Measurements from ENCODE around the gene TTLL9. TPM values are rescaled to one million over a fixed set of nuclear protein-coding genes. Genes with fewer than 3 reads are reported as not detected.

TTLL9 gene
- total and polyA plus RNA-seq, 4 donors = 0.19 to 0.81 (median 0.61) TPM; not detected in 1

- H3K27ac ChIP-seq (ENCODE audit: low read depth in 1 of 2, low read length in 2 of 2) = no peak overlapping the region
- DNase-seq (no peak), ATAC-seq (ENCODE audit: low FRiP score) (no peak)
- H3K27me3 ChIP-seq (ENCODE audit: control insufficient read depth in 1 of 2, insufficient read depth in 2 of 2, low read length in 1 of 2) = no peaks in the 10 kb centered on the region
- H3K36me3 ChIP-seq (ENCODE audit: control insufficient read depth in 1 of 2, insufficient read depth in 2 of 2, low read length in 1 of 2) = no peaks in the 10 kb centered on the region
- 41 to 45% methylated on average over 5 of the region's 5 CpGs for WGBS, 2 donors
- intact Hi-C loops (cut with DNase I) = loop anchor here in 1 of 2 donors (5.0 kb wide), 1 partner anchor 70 kb away; the partner anchor contains the start of gene PDRG1
- no peaks in the 10 kb centered on the region for H3K4me1 ChIP-seq (ENCODE audit: control insufficient read depth in 1 of 2, insufficient read depth in 2 of 2, low read length in 2 of 2)
- H3K4me3 ChIP-seq (ENCODE audit: low read length in 2 of 2) = no peak overlapping the region
- no peaks in the 10 kb centered on the region for H3K9me3 ChIP-seq (ENCODE audit: control insufficient read depth, low read length)
These were observed 11.5 kb downstream of the TTLL9 start for GRCh38 chr20:31881945-31882344.

- no peak for ATAC-seq (ENCODE audit: low FRiP score)
- intact Hi-C loops (cut with DNase I) = loop anchor here in 1 of 2 donors (5.0 kb wide), 1 partner anchor 68 kb away; the partner anchor contains the start of gene PDRG1
- no peak overlapping the region for H3K4me3 ChIP-seq (ENCODE audit: low read length in 2 of 2)
- H3K27ac ChIP-seq (ENCODE audit: low read depth in 1 of 2, low read length in 2 of 2) = no peak overlapping the region
- no peaks in the 10 kb centered on the region for H3K4me1 ChIP-seq (ENCODE audit: control insufficient read depth in 1 of 2, insufficient read depth in 2 of 2, low read length in 2 of 2)
- no peak for DNase-seq
- no peaks in the 10 kb centered on the region for H3K36me3 ChIP-seq (ENCODE audit: control insufficient read depth in 1 of 2, insufficient read depth in 2 of 2, low read length in 1 of 2)
- H3K9me3 ChIP-seq (ENCODE audit: control insufficient read depth, low read length) = no peaks in the 10 kb centered on the region
- no peaks in the 10 kb centered on the region for H3K27me3 ChIP-seq (ENCODE audit: control insufficient read depth in 1 of 2, insufficient read depth in 2 of 2, low read length in 1 of 2)
These were observed 13.4 kb downstream of the TTLL9 start for GRCh38 chr20:31883829-31884228.

- no peaks in the 10 kb centered on the region for H3K4me1 ChIP-seq (ENCODE audit: control insufficient read depth in 1 of 2, insufficient read depth in 2 of 2, low read length in 2 of 2)
- intact Hi-C loops (cut with DNase I) = no loop called here
- ATAC-seq (ENCODE audit: low FRiP score) = no peak
- H3K36me3 ChIP-seq (ENCODE audit: control insufficient read depth in 1 of 2, insufficient read depth in 2 of 2, low read length in 1 of 2) = no peaks in the 10 kb centered on the region
- no peaks in the 10 kb centered on the region for H3K27me3 ChIP-seq (ENCODE audit: control insufficient read depth in 1 of 2, insufficient read depth in 2 of 2, low read length in 1 of 2)
- no peak overlapping the region for H3K27ac ChIP-seq (ENCODE audit: low read depth in 1 of 2, low read length in 2 of 2)
- 60 to 62% methylated on average over 8 of the region's 8 CpGs for WGBS, 2 donors
- H3K4me3 ChIP-seq (ENCODE audit: low read length in 2 of 2) = no peak overlapping the region
- DNase-seq = no peak
- H3K9me3 ChIP-seq (ENCODE audit: control insufficient read depth, low read length) = no peaks in the 10 kb centered on the region
These were observed 20.2 kb downstream of the TTLL9 start for GRCh38 chr20:31890646-31891045.

- Histone ChIP-seq H3K4me1 (ENCODE audit: control insufficient read depth in 1 of 2, insufficient read depth in 2 of 2, low read length in 2 of 2) (no peaks in the 10 kb centered on the region), H3K27me3 (ENCODE audit: control insufficient read depth in 1 of 2, insufficient read depth in 2 of 2, low read length in 1 of 2) (no peaks in the 10 kb centered on the region), H3K4me3 (ENCODE audit: low read length in 2 of 2) (no peak overlapping the region), H3K27ac (ENCODE audit: low read depth in 1 of 2, low read length in 2 of 2) (no peak overlapping the region), H3K9me3 (ENCODE audit: control insufficient read depth, low read length) (no peaks in the 10 kb centered on the region), H3K36me3 (ENCODE audit: control insufficient read depth in 1 of 2, insufficient read depth in 2 of 2, low read length in 1 of 2) (no peaks in the 10 kb centered on the region)
- intact Hi-C loops (cut with DNase I) = no loop called here
- DNase-seq (peak in 1 of 2 donors; percentile 82), ATAC-seq (ENCODE audit: low FRiP score) (peak; percentile 93)
- 34 to 37% methylated on average over 8 of the region's 8 CpGs for WGBS, 2 donors
These were observed 24.7 kb downstream of the TTLL9 start for GRCh38 chr20:31894980-31895675.

DNA sequence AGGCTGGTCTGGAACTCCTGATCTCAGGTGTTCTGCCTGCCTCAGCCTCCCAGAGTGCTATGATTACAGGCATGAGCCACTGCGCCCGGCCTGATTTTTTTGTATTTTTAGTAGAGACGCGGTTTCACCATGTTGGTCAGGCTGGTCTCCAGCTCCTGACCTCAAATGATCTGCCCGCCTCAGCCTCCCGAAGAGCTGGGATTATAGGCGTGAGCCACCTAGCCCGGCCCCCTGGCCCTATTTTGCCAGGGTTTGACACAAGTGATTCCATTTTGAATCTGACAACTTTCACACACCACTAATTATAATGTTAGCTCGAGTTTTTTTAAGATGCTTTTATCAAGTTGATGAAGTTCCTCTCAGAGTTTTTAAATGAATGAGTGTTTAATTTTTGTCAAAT is 25.6 kb downstream of the TTLL9 start:
- no peak overlapping the region for H3K27ac ChIP-seq (ENCODE audit: low read depth in 1 of 2, low read length in 2 of 2)
- no peak for ATAC-seq (ENCODE audit: low FRiP score)
- intact Hi-C loops (cut with DNase I) = no loop called here
- H3K27me3 ChIP-seq (ENCODE audit: control insufficient read depth in 1 of 2, insufficient read depth in 2 of 2, low read length in 1 of 2) = no peaks in the 10 kb centered on the region
- H3K4me3 ChIP-seq (ENCODE audit: low read length in 2 of 2) = no peak overlapping the region
- no peaks in the 10 kb centered on the region for H3K36me3 ChIP-seq (ENCODE audit: control insufficient read depth in 1 of 2, insufficient read depth in 2 of 2, low read length in 1 of 2)
- no peak for DNase-seq
- H3K9me3 ChIP-seq (ENCODE audit: control insufficient read depth, low read length) = no peaks in the 10 kb centered on the region
- WGBS, 2 donors = 91 to 95% methylated on average over 9 of the region's 9 CpGs
- H3K4me1 ChIP-seq (ENCODE audit: control insufficient read depth in 1 of 2, insufficient read depth in 2 of 2, low read length in 2 of 2) = no peaks in the 10 kb centered on the region

DNA sequence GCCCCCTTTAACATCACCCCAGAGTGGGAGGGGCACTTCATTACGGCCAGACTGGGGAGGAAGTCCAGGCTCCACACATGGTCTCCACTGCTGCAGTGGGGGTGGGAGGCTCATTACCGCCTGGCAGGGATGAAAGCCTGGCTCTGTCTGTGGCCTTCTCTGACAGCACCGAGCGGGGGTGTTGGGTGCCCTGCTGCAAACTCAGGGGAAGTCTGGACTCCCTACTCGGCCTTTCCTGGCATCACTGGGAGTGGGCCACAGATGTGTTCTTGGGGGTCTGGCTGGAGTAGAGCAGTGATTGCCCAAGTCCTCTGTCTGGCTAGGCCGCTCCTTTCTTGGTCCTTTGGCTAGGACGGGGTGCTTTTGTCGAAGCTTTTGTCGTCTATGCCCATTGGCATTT is 27.1 kb downstream of the TTLL9 start:
- H3K27ac ChIP-seq (ENCODE audit: low read depth in 1 of 2, low read length in 2 of 2) = no peak overlapping the region
- DNase-seq = no peak
- H3K4me1 ChIP-seq (ENCODE audit: control insufficient read depth in 1 of 2, insufficient read depth in 2 of 2, low read length in 2 of 2) = no peaks in the 10 kb centered on the region
- ATAC-seq (ENCODE audit: low FRiP score) = no peak
- intact Hi-C loops (cut with DNase I) = no loop called here
- no peak overlapping the region for H3K4me3 ChIP-seq (ENCODE audit: low read length in 2 of 2)
- WGBS, 2 donors = 80 to 82% methylated on average over 9 of the region's 9 CpGs
- H3K9me3 ChIP-seq (ENCODE audit: control insufficient read depth, low read length) = no peaks in the 10 kb centered on the region
- no peaks in the 10 kb centered on the region for H3K36me3 ChIP-seq (ENCODE audit: control insufficient read depth in 1 of 2, insufficient read depth in 2 of 2, low read length in 1 of 2)
- H3K27me3 ChIP-seq (ENCODE audit: control insufficient read depth in 1 of 2, insufficient read depth in 2 of 2, low read length in 1 of 2) = no peaks in the 10 kb centered on the region

- H3K4me1 ChIP-seq (ENCODE audit: control insufficient read depth in 1 of 2, insufficient read depth in 2 of 2, low read length in 2 of 2) = no peaks in the 10 kb centered on the region
- ATAC-seq (ENCODE audit: low FRiP score) (no peak), DNase-seq (no peak)
- no peaks in the 10 kb centered on the region for H3K36me3 ChIP-seq (ENCODE audit: control insufficient read depth in 1 of 2, insufficient read depth in 2 of 2, low read length in 1 of 2)
- intact Hi-C loops (cut with DNase I) = no loop called here
- H3K27ac ChIP-seq (ENCODE audit: low read depth in 1 of 2, low read length in 2 of 2) = no peak overlapping the region
- no peak overlapping the region for H3K4me3 ChIP-seq (ENCODE audit: low read length in 2 of 2)
- no peaks in the 10 kb centered on the region for H3K27me3 ChIP-seq (ENCODE audit: control insufficient read depth in 1 of 2, insufficient read depth in 2 of 2, low read length in 1 of 2)
- 88 to 89% methylated on average over 6 of the region's 6 CpGs for WGBS, 2 donors
- no peaks in the 10 kb centered on the region for H3K9me3 ChIP-seq (ENCODE audit: control insufficient read depth, low read length)
These were observed 31.2 kb downstream of the TTLL9 start for GRCh38 chr20:31901615-31902014.

DNA sequence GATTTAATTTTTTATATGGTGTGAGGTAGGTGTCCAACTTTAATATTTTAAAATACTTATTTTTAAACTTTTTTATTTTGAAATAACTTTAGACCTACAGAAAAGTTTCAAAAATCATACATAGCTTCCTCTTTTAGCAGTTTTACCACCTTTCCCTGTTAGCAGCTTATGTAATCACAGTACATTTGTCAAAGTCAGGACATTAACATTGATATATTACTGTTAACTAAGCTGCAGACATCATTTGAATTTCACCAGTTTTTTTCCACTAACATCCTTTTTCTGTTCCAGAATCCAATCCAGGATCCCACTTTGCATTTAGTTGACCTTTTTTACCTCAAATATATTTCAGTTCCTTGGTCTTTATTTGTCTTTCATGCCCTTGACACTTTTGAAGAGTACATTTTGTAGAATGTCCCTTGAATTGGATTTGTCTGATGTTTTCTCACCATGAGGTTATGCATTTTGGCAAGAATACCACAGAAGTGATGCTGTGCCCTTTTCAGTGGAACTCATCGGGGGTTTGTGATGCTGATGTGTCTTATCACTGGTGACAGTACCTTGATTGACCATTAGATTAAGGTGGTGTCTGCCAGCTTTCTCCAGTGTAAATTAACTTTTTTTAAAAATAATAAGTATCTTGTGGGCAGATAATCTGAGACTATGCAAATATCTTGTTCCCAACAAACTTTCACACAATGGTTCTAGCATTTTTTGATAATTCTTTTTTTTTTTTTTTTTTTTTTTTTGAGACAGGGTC is 33.4 kb downstream of the TTLL9 start:
- no peaks in the 10 kb centered on the region for H3K4me1 ChIP-seq (ENCODE audit: control insufficient read depth in 1 of 2, insufficient read depth in 2 of 2, low read length in 2 of 2)
- H3K4me3 ChIP-seq (ENCODE audit: low read length in 2 of 2) = no peak overlapping the region
- no peak for DNase-seq
- intact Hi-C loops (cut with DNase I) = no loop called here
- H3K27me3 ChIP-seq (ENCODE audit: control insufficient read depth in 1 of 2, insufficient read depth in 2 of 2, low read length in 1 of 2) = no peaks in the 10 kb centered on the region
- 58 to 68% methylated on average over 1 of the region's 1 CpG for WGBS, 2 donors
- ATAC-seq (ENCODE audit: low FRiP score) = no peak
- no peaks in the 10 kb centered on the region for H3K36me3 ChIP-seq (ENCODE audit: control insufficient read depth in 1 of 2, insufficient read depth in 2 of 2, low read length in 1 of 2)
- no peaks in the 10 kb centered on the region for H3K9me3 ChIP-seq (ENCODE audit: control insufficient read depth, low read length)
- no peak overlapping the region for H3K27ac ChIP-seq (ENCODE audit: low read depth in 1 of 2, low read length in 2 of 2)

GRCh38 chr20:31906001-31906400 is 35.6 kb downstream of the TTLL9 start:
- no peaks in the 10 kb centered on the region for H3K9me3 ChIP-seq (ENCODE audit: control insufficient read depth, low read length)
- H3K4me1 ChIP-seq (ENCODE audit: control insufficient read depth in 1 of 2, insufficient read depth in 2 of 2, low read length in 2 of 2) = no peaks in the 10 kb centered on the region
- H3K36me3 ChIP-seq (ENCODE audit: control insufficient read depth in 1 of 2, insufficient read depth in 2 of 2, low read length in 1 of 2) = no peaks in the 10 kb centered on the region
- H3K27ac ChIP-seq (ENCODE audit: low read depth in 1 of 2, low read length in 2 of 2) = no peak overlapping the region
- DNase-seq = no peak
- no peak overlapping the region for H3K4me3 ChIP-seq (ENCODE audit: low read length in 2 of 2)
- no peaks in the 10 kb centered on the region for H3K27me3 ChIP-seq (ENCODE audit: control insufficient read depth in 1 of 2, insufficient read depth in 2 of 2, low read length in 1 of 2)
- intact Hi-C loops (cut with DNase I) = no loop called here
- ATAC-seq (ENCODE audit: low FRiP score) = no peak
- WGBS, 2 donors = 66 to 84% methylated on average over 5 of the region's 5 CpGs

Measured in aorta (tissue), 5 donors.